Activated CD8-positive, alpha-beta memory T cell treated with anti-CD3 and anti-CD28 coated beads for 24 hours (primary cell): ENCODE results near the gene ERVK3-1.
"Not testable (repeated sequence)": the region's sequence is repeated elsewhere in the genome, so short reads cannot be mapped to it uniquely, and the experiment has no call there.

Experiments used
- DNase-seq: peaks from one replicate; pipeline ENCODE4 v3.0.0-alpha.2; 2020

The ERVK3-1 gene

GRCh38 chr19:58305065-58305931 lies at the start of gene ERVK3-1:
TSS of gene ERVK3-1 (plus strand) at chr19:58305377. CDS start at chr19:58312169, 6,792 bp downstream.
- DNase-seq = peak; percentile 93

GRCh38 chr19:58258259-58258658 lies 46.9 kb upstream of the ERVK3-1 start:
- DNase-seq = not testable (repeated sequence)

DNA sequence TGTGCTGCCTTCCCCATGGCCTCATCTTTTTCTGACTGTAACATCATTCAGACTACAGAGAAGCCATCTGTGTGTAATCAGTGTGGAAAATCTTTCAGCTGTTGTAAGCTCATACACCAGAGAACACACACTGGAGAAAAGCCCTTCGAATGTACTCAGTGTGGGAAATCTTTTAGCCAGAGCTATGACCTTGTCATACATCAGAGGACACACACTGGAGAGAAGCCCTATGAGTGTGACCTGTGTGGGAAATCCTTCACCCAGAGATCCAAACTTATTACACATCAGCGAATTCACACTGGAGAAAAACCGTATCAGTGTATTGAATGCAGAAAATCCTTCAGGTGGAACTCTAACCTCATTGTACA lies 43.6 kb upstream of the ERVK3-1 start:
- no peak for DNase-seq

DNA sequence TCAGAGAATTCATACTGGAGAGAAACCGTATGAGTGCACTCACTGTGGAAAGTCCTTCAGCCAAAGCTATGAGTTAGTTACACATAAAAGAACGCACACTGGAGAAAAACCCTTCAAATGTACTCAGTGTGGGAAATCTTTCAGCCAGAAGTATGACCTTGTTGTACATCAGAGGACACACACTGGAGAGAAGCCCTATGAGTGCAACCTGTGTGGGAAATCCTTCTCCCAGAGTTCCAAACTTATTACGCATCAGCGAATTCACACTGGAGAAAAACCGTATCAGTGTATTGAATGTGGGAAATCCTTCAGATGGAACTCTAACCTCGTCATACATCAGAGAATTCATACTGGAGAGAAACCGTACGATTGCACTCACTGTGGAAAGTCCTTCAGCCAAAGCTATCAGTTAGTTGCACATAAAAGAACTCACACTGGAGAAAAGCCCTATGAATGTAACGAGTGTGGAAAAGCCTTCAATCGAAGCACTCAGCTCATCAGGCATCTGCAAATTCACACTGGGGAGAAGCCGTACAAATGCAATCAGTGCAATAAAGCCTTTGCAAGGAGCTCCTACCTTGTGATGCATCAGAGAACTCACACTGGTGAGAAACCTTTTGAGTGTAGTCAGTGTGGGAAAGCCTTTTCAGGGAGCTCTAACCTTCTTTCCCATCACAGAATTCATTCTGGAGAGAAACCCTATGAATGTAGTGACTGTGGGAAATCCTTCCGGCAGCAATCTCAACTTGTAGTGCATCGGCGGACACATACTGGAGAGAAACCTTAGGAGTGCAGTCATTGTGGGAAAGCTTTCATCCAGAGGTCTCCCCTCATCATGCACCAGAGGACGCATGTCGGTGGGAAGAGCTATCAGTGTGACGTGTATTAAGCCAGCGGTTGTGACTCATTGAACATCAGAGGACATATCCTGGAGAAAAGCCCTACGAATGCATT lies 42.9 kb upstream of the ERVK3-1 start:
- DNase-seq = no peak

DNA sequence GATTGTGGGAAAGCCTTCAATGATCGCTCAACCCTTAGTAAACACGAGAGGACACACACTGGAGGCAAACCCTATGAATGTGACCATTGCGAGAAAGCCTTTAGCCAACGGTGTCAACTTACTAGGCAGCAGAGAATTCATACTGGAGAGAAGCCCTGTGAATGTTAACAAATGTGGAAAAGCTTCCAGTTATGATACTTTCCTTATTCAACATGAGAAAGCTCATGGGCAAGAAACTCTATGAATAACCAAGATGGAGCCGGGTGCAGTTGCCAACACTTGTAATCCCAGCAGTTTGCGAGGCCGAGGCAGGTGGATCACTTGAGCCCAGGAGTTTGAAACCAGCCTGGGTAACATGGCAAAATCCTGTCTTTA lies 42.3 kb upstream of the ERVK3-1 start:
- DNase-seq = no peak

DNA sequence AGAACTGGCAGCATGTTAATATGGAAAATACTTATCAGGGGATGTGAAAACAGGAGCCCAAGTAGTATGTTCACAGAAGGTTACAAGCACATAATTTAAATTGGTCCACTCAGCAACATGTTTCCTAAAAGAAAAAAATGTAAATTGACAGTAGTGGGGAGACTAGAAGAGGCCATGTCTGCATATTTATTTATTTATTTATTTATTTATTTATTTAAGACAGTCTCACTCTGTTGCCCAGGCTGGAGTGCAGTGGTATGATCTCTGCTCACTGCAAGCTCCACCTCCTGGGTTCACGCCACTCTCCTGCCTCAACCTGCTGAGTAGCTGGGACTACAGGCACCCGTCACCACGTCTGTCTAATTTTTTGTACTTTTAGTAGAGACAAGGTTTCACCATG lies 40.1 kb upstream of the ERVK3-1 start:
- no peak for DNase-seq

GRCh38 chr19:58268344-58268743 lies 36.8 kb upstream of the ERVK3-1 start:
- DNase-seq = no peak

GRCh38 chr19:58274771-58275201 lies 30.4 kb upstream of the ERVK3-1 start:
- DNase-seq = no peak

DNA sequence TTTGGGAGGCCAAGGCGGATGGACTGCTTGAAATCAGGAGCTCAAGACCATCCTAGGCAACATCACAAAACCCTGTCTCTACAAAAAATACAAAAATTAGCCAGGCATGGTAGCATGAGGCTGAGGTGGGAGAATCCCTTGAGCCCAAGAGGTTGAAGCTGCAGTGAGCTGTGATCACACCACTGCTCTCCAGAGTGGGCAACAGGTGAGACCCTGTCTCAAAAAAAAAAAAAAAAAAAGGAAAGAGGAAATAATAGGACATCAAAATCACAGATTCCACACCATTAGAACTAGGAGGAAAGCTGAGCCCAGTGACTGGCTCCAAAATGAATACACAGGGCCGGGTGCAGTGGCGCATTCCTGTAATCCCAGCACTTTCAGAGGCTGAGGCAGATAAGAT lies 29.6 kb upstream of the ERVK3-1 start:
- no peak for DNase-seq

- no peak for DNase-seq
Measured at GRCh38 chr19:58277197-58277596, 28.0 kb upstream of the ERVK3-1 start.

GRCh38 chr19:58277748-58278540 lies 27.2 kb upstream of the ERVK3-1 start:
- no peak for DNase-seq

DNA sequence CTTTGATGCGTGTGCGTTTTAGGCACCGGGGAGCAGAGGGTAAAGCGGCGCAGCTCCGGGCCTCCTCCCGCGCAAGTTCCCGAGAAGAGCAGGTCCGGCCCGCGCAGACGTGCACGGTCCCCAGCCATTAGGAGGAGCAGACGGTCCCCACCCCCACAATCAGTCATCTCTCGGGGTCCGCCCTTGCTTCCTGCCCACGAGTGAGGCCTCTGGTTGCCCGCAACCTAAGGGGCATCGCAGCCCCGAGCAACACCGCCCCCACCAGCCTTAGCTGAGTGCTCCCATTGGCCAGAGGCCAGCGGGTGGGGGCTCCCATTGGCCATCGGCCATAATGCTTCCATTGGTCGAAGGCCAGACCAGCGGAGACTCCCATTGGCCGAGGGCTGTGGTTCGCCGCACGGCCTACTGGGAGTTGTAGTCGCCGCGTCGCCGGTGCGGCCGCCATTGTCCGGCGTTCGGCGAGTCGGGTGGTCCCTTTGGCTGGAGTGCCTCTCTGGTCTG lies 26.6 kb upstream of the ERVK3-1 start, which contains the start of gene ZNF8:
TSS of gene ZNF8 (plus strand) at position 415 of the 501 bp plus-strand sequence. CDS start 127 bp downstream, outside the sequence.
- DNase-seq = peak; percentile 97

DNA sequence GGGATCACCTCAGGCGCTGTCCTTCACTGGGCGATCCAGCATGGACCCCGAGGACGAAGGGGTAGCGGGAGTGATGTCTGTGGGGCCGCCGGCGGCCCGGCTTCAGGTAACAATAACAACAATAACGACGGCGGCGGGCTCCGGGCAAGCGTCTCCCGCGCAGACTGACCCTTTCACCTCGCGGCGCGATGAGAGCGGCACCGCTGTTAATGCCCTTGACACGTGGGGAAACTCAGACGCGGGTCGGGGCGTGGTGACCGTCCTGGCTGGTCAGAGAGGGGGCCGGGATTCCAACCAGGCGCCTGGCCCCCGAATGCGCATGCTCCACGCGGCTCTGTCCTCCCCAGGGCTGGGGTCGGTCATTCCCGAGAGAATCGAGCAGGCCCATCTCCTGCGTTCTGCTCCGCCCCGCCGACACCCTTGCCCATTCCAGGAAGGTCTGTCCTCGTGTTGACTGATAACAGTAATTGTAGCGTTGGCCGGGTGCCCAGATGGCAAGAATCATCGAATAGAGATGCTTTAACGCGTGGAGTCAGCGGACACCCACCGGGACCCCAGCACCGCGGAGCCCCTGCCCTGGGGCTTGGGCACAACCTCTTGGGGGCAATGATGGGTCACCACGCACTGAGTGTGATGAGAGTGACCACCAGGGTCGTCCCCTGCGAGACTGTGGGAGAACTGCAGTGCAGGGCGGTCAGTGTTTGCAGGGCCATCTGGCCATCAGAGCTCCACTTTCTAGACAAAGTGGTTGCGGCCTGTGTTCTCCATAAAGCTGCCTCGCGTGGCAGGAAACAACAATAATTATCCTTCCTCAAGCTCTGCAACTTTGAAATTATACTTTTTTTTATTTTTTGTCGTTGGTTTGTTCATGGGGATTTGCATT lies 25.9 kb upstream of the ERVK3-1 start:
- no peak for DNase-seq

GRCh38 chr19:58279925-58280316 lies 25.3 kb upstream of the ERVK3-1 start:
- no peak for DNase-seq

- no peak for DNase-seq
Measured at GRCh38 chr19:58284199-58284598, 21.0 kb upstream of the ERVK3-1 start.

- DNase-seq = no peak
Measured at GRCh38 chr19:58291943-58292342, 13.2 kb upstream of the ERVK3-1 start.

GRCh38 chr19:58294743-58295374 lies 10.3 kb upstream of the ERVK3-1 start:
- DNase-seq = no peak

DNA sequence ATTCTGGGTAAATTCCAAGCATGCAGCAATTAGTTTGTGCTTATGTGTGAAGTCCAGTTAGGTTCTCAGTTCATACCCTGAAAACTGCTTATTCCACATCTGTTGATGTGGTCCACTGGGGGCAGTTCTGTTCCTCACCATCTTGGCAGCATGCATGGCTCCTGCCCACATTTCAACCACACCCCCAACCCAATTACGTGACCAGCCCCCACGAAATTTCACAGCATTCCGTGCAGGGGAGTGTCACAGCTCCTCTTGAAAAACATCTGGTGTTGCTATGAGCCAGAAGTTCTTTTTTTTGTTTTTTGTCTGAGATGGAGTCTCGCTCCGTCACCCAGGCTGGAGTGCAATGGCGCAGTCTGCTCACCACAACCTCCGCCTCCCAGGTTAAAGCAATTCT lies 9.1 kb upstream of the ERVK3-1 start:
- DNase-seq = no peak

GRCh38 chr19:58300620-58301019 lies 4.6 kb upstream of the ERVK3-1 start:
- no peak for DNase-seq

DNA sequence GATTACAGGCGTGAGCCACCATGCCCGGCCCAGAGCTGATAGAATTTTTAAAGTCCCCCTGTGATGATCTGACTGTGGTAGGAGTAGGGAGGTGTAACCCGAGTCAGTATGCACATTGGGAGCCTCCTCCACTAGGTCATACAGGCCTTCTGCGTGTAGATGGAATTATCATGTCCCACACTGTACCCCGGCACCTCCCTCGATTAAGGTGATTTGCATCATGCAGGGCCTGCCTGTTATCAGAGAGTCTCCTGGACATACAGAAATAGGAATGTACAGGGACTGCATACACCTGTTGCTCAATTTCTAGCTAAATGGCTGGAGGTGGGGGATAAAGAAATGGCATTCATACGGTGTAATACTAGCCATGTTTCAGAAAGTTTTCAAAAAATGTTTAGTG lies 922 bp upstream of the ERVK3-1 start:
- DNase-seq = no peak

- DNase-seq = no peak
Measured at GRCh38 chr19:58304748-58305064, 471 bp upstream of the ERVK3-1 start.
